ENCODE data around the gene ELOVL7. TPM values are rescaled to one million over a fixed set of nuclear protein-coding genes. Genes with fewer than 3 reads are reported as not detected.

Gene ELOVL7
- total and polyA plus RNA-seq, 2 donors (not counting 1 experiment from before 2014, with no cell fraction given), result under 0.01 to 0.07 TPM

GRCh38 chr5:60744682-60745081, 99.4 kb downstream of the ELOVL7 start:
- no peak for DNase-seq (ENCODE audit: low read depth in 2 of 2)
- no peak overlapping the region for H3K4me2 ChIP-seq (ENCODE audit: extremely low read depth, insufficient read depth, low read length)
- no peaks in the 10 kb centered on the region for H3K4me1 ChIP-seq (ENCODE audit: control insufficient read depth, extremely low read depth, insufficient read depth, low read length)
- no peaks in the 10 kb centered on the region for H3K9me3 ChIP-seq (ENCODE audit: control insufficient read depth, insufficient read depth, low read depth, low read length)
- no peak overlapping the region for H2AFZ ChIP-seq (ENCODE audit: low read length)
- no peaks in the 10 kb centered on the region for H3K27me3 ChIP-seq (ENCODE audit: control insufficient read depth, insufficient read depth, low read length)
- no peak overlapping the region for H3K4me3 ChIP-seq (replicated peaks in 1 of 4; ENCODE audit: control extremely low read depth in 1 of 4, insufficient read depth in 1 of 4, low read depth in 3 of 4, low read length in 4 of 4)
- no peaks in the 10 kb centered on the region for H3K79me2 ChIP-seq (ENCODE audit: control insufficient read depth, insufficient read depth, low read length)
- H3K27ac ChIP-seq (ENCODE audit: insufficient read depth, low read length), result no peak overlapping the region
- no peaks in the 10 kb centered on the region for H3K36me3 ChIP-seq (ENCODE audit: control insufficient read depth, insufficient read depth, low read length)
- no peak for TF ChIP-seq CTCF (conservative IDR thresholded peaks at IDR 0.05 in 1 of 2, IDR thresholded peaks at IDR 0.05 in 1 of 2; ENCODE audit: low read depth in 1 of 2, low read length in 2 of 2)
- no peak for TF ChIP-seq EZH2 (IDR thresholded peaks at IDR 0.05; ENCODE audit: low read length, missing control alignments)
- no peaks in the 10 kb centered on the region for H4K20me1 ChIP-seq (ENCODE audit: control insufficient read depth, extremely low read depth, insufficient read depth, low read length)
- H3K9ac ChIP-seq (ENCODE audit: insufficient read depth, low read length), result no peak overlapping the region

- no peak overlapping the region for H3K4me2 ChIP-seq (ENCODE audit: extremely low read depth, insufficient read depth, low read length)
- H4K20me1 ChIP-seq (ENCODE audit: control insufficient read depth, extremely low read depth, insufficient read depth, low read length), result no peaks in the 10 kb centered on the region
- no peak overlapping the region for H3K9ac ChIP-seq (ENCODE audit: insufficient read depth, low read length)
- no peaks in the 10 kb centered on the region for H3K36me3 ChIP-seq (ENCODE audit: control insufficient read depth, insufficient read depth, low read length)
- DNase-seq (ENCODE audit: low read depth in 2 of 2), result no peak
- no peak overlapping the region for H3K27ac ChIP-seq (ENCODE audit: insufficient read depth, low read length)
- H3K9me3 ChIP-seq (ENCODE audit: control insufficient read depth, insufficient read depth, low read depth, low read length), result no peaks in the 10 kb centered on the region
- TF ChIP-seq EZH2 (IDR thresholded peaks at IDR 0.05; ENCODE audit: low read length, missing control alignments), result no peak
- no peak for TF ChIP-seq CTCF (conservative IDR thresholded peaks at IDR 0.05 in 1 of 2, IDR thresholded peaks at IDR 0.05 in 1 of 2; ENCODE audit: low read depth in 1 of 2, low read length in 2 of 2)
- H3K4me3 ChIP-seq (replicated peaks in 1 of 4; ENCODE audit: control extremely low read depth in 1 of 4, insufficient read depth in 1 of 4, low read depth in 3 of 4, low read length in 4 of 4), result no peak overlapping the region
- no peaks in the 10 kb centered on the region for H3K4me1 ChIP-seq (ENCODE audit: control insufficient read depth, extremely low read depth, insufficient read depth, low read length)
- no peak overlapping the region for H2AFZ ChIP-seq (ENCODE audit: low read length)
- H3K79me2 ChIP-seq (ENCODE audit: control insufficient read depth, insufficient read depth, low read length), result no peaks in the 10 kb centered on the region
- H3K27me3 ChIP-seq (ENCODE audit: control insufficient read depth, insufficient read depth, low read length), result no peaks in the 10 kb centered on the region
Observed at GRCh38 chr5:60743511-60744314, 100.4 kb downstream of the ELOVL7 start.

DNA sequence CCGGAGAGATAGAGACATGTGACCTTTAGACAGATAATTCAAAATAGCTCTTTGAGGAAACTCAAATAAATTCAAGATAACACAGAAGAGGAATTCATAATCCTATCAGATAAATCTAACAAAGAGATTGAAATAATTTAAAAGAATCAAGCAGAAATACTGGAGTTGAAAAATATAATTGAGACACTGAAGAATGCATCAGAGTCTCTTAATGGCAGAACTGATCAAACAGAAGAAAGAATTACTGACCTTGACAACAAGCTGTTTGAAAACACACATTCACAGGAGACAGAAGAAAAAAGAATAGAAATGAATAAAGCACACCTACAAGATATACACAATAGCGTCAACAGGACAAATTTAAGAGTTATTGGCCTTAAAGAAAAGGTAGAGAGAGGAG, 103.7 kb downstream of the ELOVL7 start:
- H3K9ac ChIP-seq (ENCODE audit: insufficient read depth, low read length), result no peak overlapping the region
- H2AFZ ChIP-seq (ENCODE audit: low read length), result no peak overlapping the region
- H3K36me3 ChIP-seq (ENCODE audit: control insufficient read depth, insufficient read depth, low read length), result no peaks in the 10 kb centered on the region
- H3K9me3 ChIP-seq (ENCODE audit: control insufficient read depth, insufficient read depth, low read depth, low read length), result no peaks in the 10 kb centered on the region
- no peak for DNase-seq (ENCODE audit: low read depth in 2 of 2)
- H3K79me2 ChIP-seq (ENCODE audit: control insufficient read depth, insufficient read depth, low read length), result no peaks in the 10 kb centered on the region
- no peak overlapping the region for H3K27ac ChIP-seq (ENCODE audit: insufficient read depth, low read length)
- H3K4me1 ChIP-seq (ENCODE audit: control insufficient read depth, extremely low read depth, insufficient read depth, low read length), result no peaks in the 10 kb centered on the region
- no peaks in the 10 kb centered on the region for H3K27me3 ChIP-seq (ENCODE audit: control insufficient read depth, insufficient read depth, low read length)
- H4K20me1 ChIP-seq (ENCODE audit: control insufficient read depth, extremely low read depth, insufficient read depth, low read length), result no peaks in the 10 kb centered on the region
- TF ChIP-seq EZH2 (IDR thresholded peaks at IDR 0.05; ENCODE audit: low read length, missing control alignments) (no peak), CTCF (conservative IDR thresholded peaks at IDR 0.05 in 1 of 2, IDR thresholded peaks at IDR 0.05 in 1 of 2; ENCODE audit: low read depth in 1 of 2, low read length in 2 of 2) (no peak)
- H3K4me3 ChIP-seq (replicated peaks in 1 of 4; ENCODE audit: control extremely low read depth in 1 of 4, insufficient read depth in 1 of 4, low read depth in 3 of 4, low read length in 4 of 4), result no peak overlapping the region
- H3K4me2 ChIP-seq (ENCODE audit: extremely low read depth, insufficient read depth, low read length), result no peak overlapping the region

Data from fibroblast of lung (primary cell).